ENCODE results near the gene HDAC4.

DNA sequence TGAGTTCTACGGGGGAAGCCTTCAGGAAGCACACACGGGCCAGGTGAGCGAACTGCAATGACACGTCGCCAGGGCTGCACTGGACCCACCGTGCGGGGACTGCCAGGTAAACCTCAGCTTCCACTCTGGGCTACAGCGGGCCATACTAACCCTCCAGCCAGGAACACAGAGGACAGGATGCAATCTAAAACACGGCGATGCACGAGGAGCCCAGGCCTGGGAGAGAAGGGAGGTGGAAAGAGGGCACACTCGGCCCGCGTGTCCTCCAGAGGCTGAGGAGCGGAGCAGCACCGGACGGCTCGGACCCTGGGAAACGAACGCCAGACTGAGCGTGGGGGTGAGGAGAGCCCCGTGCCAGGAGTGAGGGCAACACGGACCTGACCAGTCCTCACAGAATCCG, 69.3 kb downstream of the HDAC4 start:
- TF ChIP-seq, protein P1, sequence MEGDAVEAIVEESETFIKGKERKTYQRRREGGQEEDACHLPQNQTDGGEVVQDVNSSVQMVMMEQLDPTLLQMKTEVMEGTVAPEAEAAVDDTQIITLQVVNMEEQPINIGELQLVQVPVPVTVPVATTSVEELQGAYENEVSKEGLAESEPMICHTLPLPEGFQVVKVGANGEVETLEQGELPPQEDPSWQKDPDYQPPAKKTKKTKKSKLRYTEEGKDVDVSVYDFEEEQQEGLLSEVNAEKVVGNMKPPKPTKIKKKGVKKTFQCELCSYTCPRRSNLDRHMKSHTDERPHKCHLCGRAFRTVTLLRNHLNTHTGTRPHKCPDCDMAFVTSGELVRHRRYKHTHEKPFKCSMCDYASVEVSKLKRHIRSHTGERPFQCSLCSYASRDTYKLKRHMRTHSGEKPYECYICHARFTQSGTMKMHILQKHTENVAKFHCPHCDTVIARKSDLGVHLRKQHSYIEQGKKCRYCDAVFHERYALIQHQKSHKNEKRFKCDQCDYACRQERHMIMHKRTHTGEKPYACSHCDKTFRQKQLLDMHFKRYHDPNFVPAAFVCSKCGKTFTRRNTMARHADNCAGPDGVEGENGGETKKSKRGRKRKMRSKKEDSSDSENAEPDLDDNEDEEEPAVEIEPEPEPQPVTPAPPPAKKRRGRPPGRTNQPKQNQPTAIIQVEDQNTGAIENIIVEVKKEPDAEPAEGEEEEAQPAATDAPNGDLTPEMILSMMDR (IDR thresholded peaks at IDR 0.05): no peak
- no peak for TF ChIP-seq POLR2AphosphoS5 (IDR thresholded peaks at IDR 0.05; ENCODE audit: low read depth, low read length)
- no peak for TF ChIP-seq SIN3A (IDR thresholded peaks at IDR 0.05; ENCODE audit: borderline replicate concordance, insufficient read depth, low read depth, low read length)
- TF ChIP-seq, protein P2, sequence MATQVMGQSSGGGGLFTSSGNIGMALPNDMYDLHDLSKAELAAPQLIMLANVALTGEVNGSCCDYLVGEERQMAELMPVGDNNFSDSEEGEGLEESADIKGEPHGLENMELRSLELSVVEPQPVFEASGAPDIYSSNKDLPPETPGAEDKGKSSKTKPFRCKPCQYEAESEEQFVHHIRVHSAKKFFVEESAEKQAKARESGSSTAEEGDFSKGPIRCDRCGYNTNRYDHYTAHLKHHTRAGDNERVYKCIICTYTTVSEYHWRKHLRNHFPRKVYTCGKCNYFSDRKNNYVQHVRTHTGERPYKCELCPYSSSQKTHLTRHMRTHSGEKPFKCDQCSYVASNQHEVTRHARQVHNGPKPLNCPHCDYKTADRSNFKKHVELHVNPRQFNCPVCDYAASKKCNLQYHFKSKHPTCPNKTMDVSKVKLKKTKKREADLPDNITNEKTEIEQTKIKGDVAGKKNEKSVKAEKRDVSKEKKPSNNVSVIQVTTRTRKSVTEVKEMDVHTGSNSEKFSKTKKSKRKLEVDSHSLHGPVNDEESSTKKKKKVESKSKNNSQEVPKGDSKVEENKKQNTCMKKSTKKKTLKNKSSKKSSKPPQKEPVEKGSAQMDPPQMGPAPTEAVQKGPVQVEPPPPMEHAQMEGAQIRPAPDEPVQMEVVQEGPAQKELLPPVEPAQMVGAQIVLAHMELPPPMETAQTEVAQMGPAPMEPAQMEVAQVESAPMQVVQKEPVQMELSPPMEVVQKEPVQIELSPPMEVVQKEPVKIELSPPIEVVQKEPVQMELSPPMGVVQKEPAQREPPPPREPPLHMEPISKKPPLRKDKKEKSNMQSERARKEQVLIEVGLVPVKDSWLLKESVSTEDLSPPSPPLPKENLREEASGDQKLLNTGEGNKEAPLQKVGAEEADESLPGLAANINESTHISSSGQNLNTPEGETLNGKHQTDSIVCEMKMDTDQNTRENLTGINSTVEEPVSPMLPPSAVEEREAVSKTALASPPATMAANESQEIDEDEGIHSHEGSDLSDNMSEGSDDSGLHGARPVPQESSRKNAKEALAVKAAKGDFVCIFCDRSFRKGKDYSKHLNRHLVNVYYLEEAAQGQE (IDR thresholded peaks at IDR 0.05; ENCODE audit: insufficient read depth in 1 of 2, low read depth in 2 of 2, low read length in 1 of 2): no peak
